OCI-LY7 (cell line): Measurements from ENCODE around the gene DMXL1.

Experiments used
- CTCF ChIP-seq: fragments of 200-600 bp; sonication (generic); conservative IDR thresholded peaks from 2 replicates; pipeline ENCODE4 v1.5.1; 2014; ENCODE audit warnings: mild to moderate bottlenecking, antibody characterized with exemption, low read length, moderate library complexity, mixed read lengths
- EZH2phosphoT487 ChIP-seq: fragments of 200-600 bp; sonication (generic); IDR thresholded peaks from 2 replicates; pipeline ENCODE4 v1.6.1; 2018; ENCODE audit warnings: low read depth, borderline replicate concordance, mild to moderate bottlenecking, mixed run types, antibody characterized with exemption, low read length, moderate library complexity, mixed read lengths

- TF ChIP-seq CTCF (no peak), EZH2phosphoT487 (no peak)
Measured at GRCh38 chr5:119123280-119123679, 52.4 kb downstream of the DMXL1 start.
